Measurements from ENCODE around the gene MPO.

GRCh38 chr17:58302919-58303585 is 22.3 kb upstream of the MPO start:
- TF ChIP-seq CTCF (IDR thresholded peaks at IDR 0.05; ENCODE audit: poor library complexity) (no peak), EZH2 (IDR thresholded peaks at IDR 0.05; ENCODE audit: borderline replicate concordance) (no peak)

All from hepatocyte (in vitro differentiated cells).